Measurements from ENCODE around the gene RAF1.

The RAF1 gene

DNA sequence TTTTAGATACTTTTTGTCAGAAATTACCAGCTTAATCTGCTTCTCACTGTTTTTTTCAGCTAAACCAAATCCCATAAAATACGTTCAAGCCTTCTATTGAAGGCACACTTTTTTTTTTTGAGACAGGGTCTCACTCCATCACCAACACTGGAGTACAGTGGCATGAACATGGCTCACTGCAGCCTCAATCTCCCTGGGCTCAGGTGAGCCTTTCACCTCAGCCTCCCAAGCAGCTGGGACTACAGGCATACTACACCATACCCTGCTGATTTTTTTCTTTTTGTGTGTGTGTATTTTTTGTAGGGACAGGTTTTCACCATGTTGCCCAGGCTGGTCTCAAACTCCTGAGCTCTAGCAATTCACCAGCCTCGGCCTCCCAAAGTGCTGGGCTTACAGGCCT lies 3.7 kb downstream of the RAF1 start:
- TF ChIP-seq TAF1 (IDR thresholded peaks at IDR 0.05; ENCODE audit: borderline replicate concordance, insufficient read depth, low read length) (no peak), POLR2AphosphoS5 (IDR thresholded peaks at IDR 0.05; ENCODE audit: low read depth, low read length) (no peak), FOXP2 (optimal IDR thresholded peaks at IDR 0.05; ENCODE audit: borderline replicate concordance, extremely low read depth, extremely low read length, insufficient read depth) (no peak), SIN3A (IDR thresholded peaks at IDR 0.05; ENCODE audit: borderline replicate concordance, insufficient read depth, low read length) (no peak)
- TF ChIP-seq, protein P1, sequence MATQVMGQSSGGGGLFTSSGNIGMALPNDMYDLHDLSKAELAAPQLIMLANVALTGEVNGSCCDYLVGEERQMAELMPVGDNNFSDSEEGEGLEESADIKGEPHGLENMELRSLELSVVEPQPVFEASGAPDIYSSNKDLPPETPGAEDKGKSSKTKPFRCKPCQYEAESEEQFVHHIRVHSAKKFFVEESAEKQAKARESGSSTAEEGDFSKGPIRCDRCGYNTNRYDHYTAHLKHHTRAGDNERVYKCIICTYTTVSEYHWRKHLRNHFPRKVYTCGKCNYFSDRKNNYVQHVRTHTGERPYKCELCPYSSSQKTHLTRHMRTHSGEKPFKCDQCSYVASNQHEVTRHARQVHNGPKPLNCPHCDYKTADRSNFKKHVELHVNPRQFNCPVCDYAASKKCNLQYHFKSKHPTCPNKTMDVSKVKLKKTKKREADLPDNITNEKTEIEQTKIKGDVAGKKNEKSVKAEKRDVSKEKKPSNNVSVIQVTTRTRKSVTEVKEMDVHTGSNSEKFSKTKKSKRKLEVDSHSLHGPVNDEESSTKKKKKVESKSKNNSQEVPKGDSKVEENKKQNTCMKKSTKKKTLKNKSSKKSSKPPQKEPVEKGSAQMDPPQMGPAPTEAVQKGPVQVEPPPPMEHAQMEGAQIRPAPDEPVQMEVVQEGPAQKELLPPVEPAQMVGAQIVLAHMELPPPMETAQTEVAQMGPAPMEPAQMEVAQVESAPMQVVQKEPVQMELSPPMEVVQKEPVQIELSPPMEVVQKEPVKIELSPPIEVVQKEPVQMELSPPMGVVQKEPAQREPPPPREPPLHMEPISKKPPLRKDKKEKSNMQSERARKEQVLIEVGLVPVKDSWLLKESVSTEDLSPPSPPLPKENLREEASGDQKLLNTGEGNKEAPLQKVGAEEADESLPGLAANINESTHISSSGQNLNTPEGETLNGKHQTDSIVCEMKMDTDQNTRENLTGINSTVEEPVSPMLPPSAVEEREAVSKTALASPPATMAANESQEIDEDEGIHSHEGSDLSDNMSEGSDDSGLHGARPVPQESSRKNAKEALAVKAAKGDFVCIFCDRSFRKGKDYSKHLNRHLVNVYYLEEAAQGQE (IDR thresholded peaks at IDR 0.05; ENCODE audit: insufficient read depth in 1 of 2, low read depth in 2 of 2, low read length in 2 of 2): no peak

DNA sequence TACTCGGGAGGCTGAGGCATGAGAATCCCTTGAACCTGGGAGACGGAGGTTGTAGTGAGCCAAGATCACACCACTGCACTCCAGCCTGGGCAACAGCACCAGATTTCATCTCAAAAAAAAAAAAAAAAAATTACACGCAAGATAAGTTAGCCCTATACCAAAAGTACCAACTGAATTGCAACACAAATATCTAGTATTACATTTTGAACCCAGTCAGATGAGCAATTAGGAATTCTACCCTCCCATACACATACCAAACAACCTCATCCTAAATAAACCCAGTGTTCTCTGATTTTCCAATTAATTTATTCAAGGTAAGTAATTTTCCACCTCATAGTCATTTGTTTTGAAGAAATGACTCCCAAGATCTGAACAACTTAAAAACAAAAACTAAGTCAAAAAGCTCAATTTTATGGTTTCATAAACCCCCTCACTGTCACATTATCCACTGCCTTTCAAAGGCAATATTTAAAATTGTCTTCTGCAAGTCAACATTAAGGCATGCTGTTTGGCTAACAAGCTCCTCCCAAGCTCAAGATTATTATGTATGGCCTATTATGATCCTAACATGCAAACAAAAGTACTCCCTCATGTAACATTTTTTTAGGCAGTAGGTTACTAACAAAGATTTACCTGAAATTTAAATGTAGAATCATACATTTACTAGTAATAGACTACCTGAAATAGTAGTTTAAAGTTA lies 4.5 kb downstream of the RAF1 start:
- TF ChIP-seq SIN3A (IDR thresholded peaks at IDR 0.05; ENCODE audit: borderline replicate concordance, insufficient read depth, low read length) (no peak), TAF1 (IDR thresholded peaks at IDR 0.05; ENCODE audit: borderline replicate concordance, insufficient read depth, low read length) (no peak), FOXP2 (optimal IDR thresholded peaks at IDR 0.05; ENCODE audit: borderline replicate concordance, extremely low read depth, extremely low read length, insufficient read depth) (no peak), POLR2AphosphoS5 (IDR thresholded peaks at IDR 0.05; ENCODE audit: low read depth, low read length) (no peak)
- TF ChIP-seq, protein P1 (IDR thresholded peaks at IDR 0.05; ENCODE audit: insufficient read depth in 1 of 2, low read depth in 2 of 2, low read length in 2 of 2): no peak

DNA sequence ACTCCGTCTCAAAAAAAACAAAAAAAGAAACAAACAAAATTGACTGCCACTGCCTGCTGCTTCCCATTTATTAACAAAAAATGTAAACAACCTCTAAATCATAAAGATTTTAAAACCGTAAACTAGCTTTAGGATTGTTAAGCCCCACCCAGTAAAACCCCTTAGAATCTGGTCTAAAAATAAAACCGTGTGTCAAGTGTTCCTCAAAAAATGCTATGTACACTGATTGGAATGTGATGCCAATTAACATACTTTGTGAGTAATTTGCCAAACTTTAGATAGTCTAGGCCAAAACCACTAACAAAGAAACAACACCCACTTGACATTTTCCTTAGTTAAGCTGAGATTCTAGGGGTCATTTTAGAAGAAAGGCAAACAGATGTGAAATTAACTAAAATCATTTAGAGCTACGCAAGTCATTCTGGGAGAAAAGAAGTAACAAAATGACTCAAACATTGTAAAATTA lies 5.3 kb downstream of the RAF1 start:
- no peak for TF ChIP-seq FOXP2 (optimal IDR thresholded peaks at IDR 0.05; ENCODE audit: borderline replicate concordance, extremely low read depth, extremely low read length, insufficient read depth)
- TF ChIP-seq TAF1 (IDR thresholded peaks at IDR 0.05; ENCODE audit: borderline replicate concordance, insufficient read depth, low read length): no peak

DNA sequence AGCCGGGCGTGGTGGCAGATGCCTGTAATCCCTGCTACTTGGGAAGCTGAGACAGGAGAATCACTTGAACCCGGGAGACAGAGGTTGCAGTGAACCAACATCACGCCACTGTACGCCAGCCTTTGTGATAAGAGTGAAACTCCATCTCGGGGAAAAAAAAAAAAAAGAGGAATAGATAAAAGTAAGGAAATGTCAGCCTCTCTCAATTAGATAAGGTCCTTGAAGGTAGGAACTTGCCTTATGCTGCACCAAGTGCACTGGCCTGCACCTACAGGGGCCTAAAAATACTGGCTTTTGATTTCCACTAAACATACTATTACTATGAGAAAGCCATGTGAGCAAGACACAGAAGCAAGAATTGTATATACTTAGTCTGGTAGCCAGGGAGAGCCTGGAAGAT lies 7.1 kb downstream of the RAF1 start:
- no peak for TF ChIP-seq POLR2AphosphoS5 (IDR thresholded peaks at IDR 0.05; ENCODE audit: low read depth, low read length)
- no peak for TF ChIP-seq FOXP2 (optimal IDR thresholded peaks at IDR 0.05; ENCODE audit: borderline replicate concordance, extremely low read depth, extremely low read length, insufficient read depth)
- TF ChIP-seq TAF1 (IDR thresholded peaks at IDR 0.05; ENCODE audit: borderline replicate concordance, insufficient read depth, low read length): no peak
- TF ChIP-seq SIN3A (IDR thresholded peaks at IDR 0.05; ENCODE audit: borderline replicate concordance, insufficient read depth, low read length): no peak
- TF ChIP-seq, protein P1 (IDR thresholded peaks at IDR 0.05; ENCODE audit: insufficient read depth in 1 of 2, low read depth in 2 of 2, low read length in 2 of 2): no peak

DNA sequence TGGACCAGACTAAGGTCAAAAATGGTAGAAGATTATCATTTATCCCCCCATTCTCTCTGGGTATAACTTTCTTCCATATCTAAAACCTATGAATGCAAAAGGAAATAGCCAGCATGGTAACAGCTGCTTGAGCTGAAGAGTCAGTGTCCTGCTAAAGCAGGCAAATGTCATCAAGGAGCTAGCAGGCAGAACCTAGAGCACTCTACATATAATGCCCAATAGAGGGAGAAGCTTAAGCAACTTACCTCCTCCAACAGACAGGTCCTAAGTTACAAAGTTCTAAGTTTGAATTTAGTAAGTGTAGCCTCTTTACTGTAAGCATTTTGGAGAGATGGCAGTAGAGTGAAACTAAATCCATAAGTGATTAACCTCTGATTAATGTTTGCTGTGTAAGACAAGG lies 7.7 kb downstream of the RAF1 start:
- no peak for TF ChIP-seq SIN3A (IDR thresholded peaks at IDR 0.05; ENCODE audit: borderline replicate concordance, insufficient read depth, low read length)
- TF ChIP-seq TAF1 (IDR thresholded peaks at IDR 0.05; ENCODE audit: borderline replicate concordance, insufficient read depth, low read length): no peak
- TF ChIP-seq POLR2AphosphoS5 (IDR thresholded peaks at IDR 0.05; ENCODE audit: low read depth, low read length): no peak
- no peak for TF ChIP-seq FOXP2 (optimal IDR thresholded peaks at IDR 0.05; ENCODE audit: borderline replicate concordance, extremely low read depth, extremely low read length, insufficient read depth)
- TF ChIP-seq, protein P1 (IDR thresholded peaks at IDR 0.05; ENCODE audit: insufficient read depth in 1 of 2, low read depth in 2 of 2, low read length in 2 of 2): no peak
